Progenitor cell of endocrine pancreas (in vitro differentiated cells): ENCODE measurements around the gene MESD. TPM values are rescaled to one million over a fixed set of nuclear protein-coding genes. Genes with fewer than 3 reads are reported as not detected.
"Not testable (repeated sequence)": the region's sequence is repeated elsewhere in the genome, so short reads cannot be mapped to it uniquely, and the experiment has no call there.

Source experiments
- DNase-seq: peaks from one replicate; pipeline ENCODE4 v3.0.0; 2021; ENCODE audit warnings: low spot score; ENCODE audit not compliant: unreplicated experiment
- H3K27ac Mint-ChIP-seq: 2 replicates; pipeline ENCODE4 v1.8.0; 2021; ENCODE audit warnings: mild to moderate bottlenecking, moderate library complexity, mixed read lengths
- H3K27me3 Mint-ChIP-seq: 2 replicates; pipeline ENCODE4 v1.8.0; 2021; ENCODE audit warnings: mixed read lengths
- H3K36me3 Mint-ChIP-seq: 2 replicates; pipeline ENCODE4 v1.8.0; 2022; ENCODE audit warnings: mixed read lengths; ENCODE audit not compliant: insufficient read depth
- H3K4me1 Mint-ChIP-seq: 2 replicates; pipeline ENCODE4 v1.8.0; 2021; ENCODE audit warnings: low read depth, mixed read lengths
- H3K4me3 Mint-ChIP-seq: 2 replicates; pipeline ENCODE4 v1.8.0; 2021; ENCODE audit warnings: low read depth, mild to moderate bottlenecking, moderate library complexity, mixed read lengths
- H3K9me3 Mint-ChIP-seq: 2 replicates; pipeline ENCODE4 v1.8.0; 2021; ENCODE audit warnings: low read depth, mixed read lengths
- CTCF ChIP-seq: fragments of 200-600 bp; sonication (generic); IDR thresholded peaks from one replicate; pipeline ENCODE4 v1.5.0; 2021; ENCODE audit warnings: antibody characterized with exemption, mild to moderate bottlenecking; ENCODE audit not compliant: unreplicated experiment
- total RNA-seq: library from RNA; stranded (reverse); gene quantifications from 2 replicates; pipeline ENCODE4 v1.2.1, GENCODE V29; 2021

The MESD gene
- total RNA-seq, 1 donor from 2014 or later, result 42.6 TPM

- H3K27me3 Mint-ChIP-seq, result no peaks in the 10 kb centered on the region
- no peak for DNase-seq
- H3K36me3 Mint-ChIP-seq, result peaks cover 26% of the 10 kb centered on the region
- peaks cover 11% of the 10 kb centered on the region for H3K9me3 Mint-ChIP-seq
- no peak overlapping the region for H3K27ac Mint-ChIP-seq
- TF ChIP-seq CTCF, result no peak
- H3K4me3 Mint-ChIP-seq, result no peak overlapping the region
- H3K4me1 Mint-ChIP-seq, result no peaks in the 10 kb centered on the region
Observed at GRCh38 chr15:80966431-80967197, 23.0 kb downstream of the MESD start.

- not testable (repeated sequence) for H3K4me3 Mint-ChIP-seq, DNase-seq, H3K4me1 Mint-ChIP-seq, H3K27me3 Mint-ChIP-seq, H3K27ac Mint-ChIP-seq
- H3K36me3 Mint-ChIP-seq, result peaks cover 26% of the 10 kb centered on the region
- peaks cover 11% of the 10 kb centered on the region for H3K9me3 Mint-ChIP-seq
Observed at GRCh38 chr15:80965454-80965853, 24.2 kb downstream of the MESD start.

GRCh38 chr15:80958818-80959495, 30.7 kb downstream of the MESD start:
- no peak for DNase-seq
- no peak for TF ChIP-seq CTCF
- H3K27me3 Mint-ChIP-seq, result no peaks in the 10 kb centered on the region
- no peak overlapping the region for H3K4me3 Mint-ChIP-seq
- H3K9me3 Mint-ChIP-seq, result no peaks in the 10 kb centered on the region
- peaks cover 6% of the 10 kb centered on the region for H3K4me1 Mint-ChIP-seq
- H3K27ac Mint-ChIP-seq, result no peak overlapping the region
- peaks cover 16% of the 10 kb centered on the region for H3K36me3 Mint-ChIP-seq

- peaks cover 15% of the 10 kb centered on the region for H3K36me3 Mint-ChIP-seq
- TF ChIP-seq CTCF, result no peak
- no peak overlapping the region for H3K27ac Mint-ChIP-seq
- H3K4me1 Mint-ChIP-seq, result peaks cover 6% of the 10 kb centered on the region
- no peak for DNase-seq
- H3K27me3 Mint-ChIP-seq, result no peaks in the 10 kb centered on the region
- no peaks in the 10 kb centered on the region for H3K9me3 Mint-ChIP-seq
- H3K4me3 Mint-ChIP-seq, result no peak overlapping the region
Observed at GRCh38 chr15:80957976-80958375, 31.6 kb downstream of the MESD start.

- Mint-ChIP-seq H3K27me3 (no peaks in the 10 kb centered on the region), H3K4me1 (peaks cover 6% of the 10 kb centered on the region), H3K4me3 (no peak overlapping the region), H3K9me3 (no peaks in the 10 kb centered on the region), H3K36me3 (peaks cover 16% of the 10 kb centered on the region), H3K27ac (no peak overlapping the region)
- no peak for DNase-seq
- no peak for TF ChIP-seq CTCF
Observed at GRCh38 chr15:80957556-80957955, 32.1 kb downstream of the MESD start.

- H3K9me3 Mint-ChIP-seq, DNase-seq, H3K4me3 Mint-ChIP-seq, H3K4me1 Mint-ChIP-seq, H3K27ac Mint-ChIP-seq, H3K27me3 Mint-ChIP-seq: not testable (repeated sequence)
- H3K36me3 Mint-ChIP-seq, result peaks cover 16% of the 10 kb centered on the region
Observed at GRCh38 chr15:80955571-80956452, 33.8 kb downstream of the MESD start.
